Psoas muscle (tissue), 8 donors: ENCODE results near the gene CTR9. TPM values are rescaled to one million over a fixed set of nuclear protein-coding genes. Genes with fewer than 3 reads are reported as not detected.

Experiments
- ATAC-seq, 4 donors: fragments of 200-7000 bp; cut with Tn5 transposase; one replicate each; pipeline ENCODE4 v1.9.1; 2020; ENCODE audit warnings: moderate library complexity in 3 of 4, mild to moderate bottlenecking in 2 of 4
- DNase-seq, 2 donors: peaks; one replicate each; pipeline ENCODE4 v3.0.0-alpha.2; 2020
- H3K27ac ChIP-seq: fragments of 200-600 bp; one replicate; pipeline ENCODE4 v1.8.0; 2022
- H3K27me3 ChIP-seq, 3 donors: fragments of 200-600 bp in 1 of 3; one replicate each; pipeline versions ENCODE4 v1.6.1 to v1.8.0; 2013 to 2022; ENCODE audit warnings: low read length in 2 of 3, mild to moderate bottlenecking in 2 of 3, moderate library complexity in 1 of 3; ENCODE audit not compliant: insufficient read depth in 3 of 3
- H3K36me3 ChIP-seq, 2 donors: fragments of 200-600 bp in 1 of 2; one replicate each; pipeline versions ENCODE4 v1.6.1 to v1.8.0; 2013 to 2022; ENCODE audit warnings: low read depth in 1 of 2, mild to moderate bottlenecking in 1 of 2, moderate library complexity in 1 of 2; ENCODE audit not compliant: insufficient read depth in 1 of 2
- H3K4me1 ChIP-seq: fragments of 200-600 bp; one replicate; pipeline ENCODE4 v1.8.0; 2022
- H3K4me3 ChIP-seq: fragments of 200-600 bp; one replicate; pipeline ENCODE4 v1.8.0; 2022; ENCODE audit warnings: mild to moderate bottlenecking
- H3K9me3 ChIP-seq: fragments of 200-600 bp; one replicate; pipeline ENCODE4 v1.8.0; 2022
- CTCF ChIP-seq: fragments of 200-600 bp; IDR thresholded peaks from one replicate; pipeline ENCODE4 v1.8.0; 2022; ENCODE audit warnings: antibody characterized with exemption
- WGBS, 3 donors: extraction: QIAGEN DNeasy Blood & Tissue Kit; methylation state at CpG; one replicate each; pipeline versions ENCODE4 v1.1.6 to v1.1.7; 2013; 5-methylcytosine and 5-hydroxymethylcytosine counted together
- intact Hi-C, 2 donors: fragments of 100-400 bp; cut with DNase I; formaldehyde crosslinking; loops; one replicate each; pipeline versions ENCODE4 v1.11.0 to v1.14.2; 2022
- polyA plus RNA-seq, 3 donors: library from polyadenylated mRNA; stranded (reverse); fragments of 200-250 nt; gene quantifications; one replicate each; pipeline ENCODE4 v1.2.3, GENCODE V29; 2013
- total RNA-seq, 4 donors: library from RNA; stranded (reverse); fragmentation: NEBNext Ultra II Directional in 2 of 4; extraction: Animal tissue kit (Norgen Biotek cat#: 25700) in 2 of 4; gene quantifications; one replicate each; pipeline versions ENCODE4 v1.2.1 to v1.2.4, GENCODE V29; 2021 to 2023
- donor health status: healthy with polysubstance abuse.
- donor health status: DM: no; HTN: no; CAD: no; lungs with moderate emphysema.
- donor health status: Bipolar disorder and iron deficiency.
- donor health status: healthy.
- donor health status: DM: yes; HTN: yes; CAD: no.
- donor health status: DM: no; HTN: no; CAD: no.
- donor health status: DM: no; HTN: no; CAD: no.
- donor health status: DM: yes; HTN: yes; CAD: no.

The CTR9 gene
- total and polyA plus RNA-seq, 7 donors, result 16.4 to 41.6 (median 22.4) TPM

GRCh38 chr11:10800292-10800691, 49.2 kb downstream of the CTR9 start:
- H3K27ac ChIP-seq, result no peak overlapping the region
- WGBS, 3 donors, result 93 to 98% (median 98%) methylated on average over 2 of the region's 2 CpGs
- TF ChIP-seq CTCF, result no peak

GRCh38 chr11:10803676-10804075, 52.6 kb downstream of the CTR9 start:
- TF ChIP-seq CTCF, result no peak
- Histone ChIP-seq H3K4me3 (no peak overlapping the region), H3K27me3 (no peaks in the 10 kb centered on the region), H3K9me3 (no peaks in the 10 kb centered on the region), H3K36me3 (peaks cover 35 to 86% of the 10 kb centered on the region in 2 donors), H3K4me1 (peaks cover 42% of the 10 kb centered on the region), H3K27ac (no peak overlapping the region)
- intact Hi-C loops, result loop anchor here (2.0 to 5.0 kb wide), 2 partner anchors 41 to 99 kb away; no protein-coding TSS in a partner anchor
- DNase-seq (no peak), ATAC-seq (no peak)
- 65 to 73% (median 71%) methylated on average over 6 of the region's 6 CpGs for WGBS, 3 donors

More at GRCh38 chr11:10800292-10800691, 49.2 kb downstream of the CTR9 start:
- intact Hi-C loops, result loop anchor here in 1 of 2 donors (5.0 kb wide), 1 partner anchor 38 kb away; no protein-coding TSS in a partner anchor
- ATAC-seq (no peak), DNase-seq (no peak)
- Histone ChIP-seq H3K9me3 (no peaks in the 10 kb centered on the region), H3K36me3 (peaks cover 35 to 100% of the 10 kb centered on the region in 2 donors), H3K4me3 (no peak overlapping the region), H3K4me1 (peaks cover 25% of the 10 kb centered on the region), H3K27me3 (no peaks in the 10 kb centered on the region)

GRCh38 chr11:10805741-10806140, 54.7 kb downstream of the CTR9 start:
- no peaks in the 10 kb centered on the region for H3K27me3 ChIP-seq
- peak overlapping the region; percentile 99 for H3K27ac ChIP-seq
- intact Hi-C loops, result loop anchor here (5.0 kb wide), 4 partner anchors 38 to 92 kb away; partner anchors contain the start of genes CTR9 (in 1 of the 2) and ZBED5 (in 1 of the 2)
- ATAC-seq (no peak), DNase-seq (no peak)
- H3K36me3 ChIP-seq, result peaks cover 19 to 65% of the 10 kb centered on the region in 2 donors
- no peak for TF ChIP-seq CTCF
- H3K4me3 ChIP-seq, result peak overlapping the region; percentile 97
- WGBS, 3 donors, result 75 to 77% (median 76%) methylated on average over 8 of the region's 8 CpGs
- H3K9me3 ChIP-seq, result no peaks in the 10 kb centered on the region
- peaks cover 49% of the 10 kb centered on the region for H3K4me1 ChIP-seq

DNA sequence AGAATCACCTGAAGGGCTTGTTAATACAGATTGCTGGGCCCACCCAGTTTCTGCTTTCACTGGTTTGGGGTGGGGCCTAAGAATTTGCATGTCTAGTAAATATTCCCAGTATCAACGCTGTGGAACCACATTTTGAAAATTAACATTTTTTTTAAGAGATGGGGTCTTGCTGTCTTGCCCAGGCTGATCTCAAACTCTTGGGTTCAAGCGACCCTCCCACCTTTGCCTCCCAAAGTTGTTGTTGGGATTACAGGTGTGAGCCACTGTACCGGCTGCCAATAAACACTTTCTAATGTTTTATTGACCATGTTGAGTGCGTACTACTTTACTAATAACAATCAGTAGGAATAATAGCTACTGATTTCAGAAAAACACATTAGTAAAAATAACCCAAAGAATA, 55.2 kb downstream of the CTR9 start:
- ATAC-seq, result no peak
- TF ChIP-seq CTCF, result no peak
- peaks cover 17 to 60% of the 10 kb centered on the region in 2 donors for H3K36me3 ChIP-seq
- no peak for DNase-seq
- H3K27ac ChIP-seq, result peak overlapping the region; percentile 99
- intact Hi-C loops, result loop anchor here (5.0 kb wide), 4 partner anchors 39 to 91 kb away; partner anchors contain the start of genes CTR9 (in 1 of the 2) and ZBED5 (in 1 of the 2)
- peak overlapping the region; percentile 97 for H3K4me3 ChIP-seq
- peaks cover 49% of the 10 kb centered on the region for H3K4me1 ChIP-seq
- 84 to 90% (median 86%) methylated on average over 4 of the region's 4 CpGs for WGBS, 3 donors
- no peaks in the 10 kb centered on the region for H3K9me3 ChIP-seq
- no peaks in the 10 kb centered on the region for H3K27me3 ChIP-seq
